GM20000 (cell line): ENCODE results near the gene PLN.

Experiments used
- DNase-seq: peaks from one replicate; pipeline ENCODE4 v3.0.0; 2012; ENCODE audit warnings: low spot score
- TF ChIP-seq, protein P1 (sequence below): IDR thresholded peaks from 2 replicates; pipeline ENCODE4 v1.5.1; 2012; ENCODE audit warnings: mild to moderate bottlenecking, control low read depth; ENCODE audit errors: extremely low read depth, missing control alignments

PLN gene

GRCh38 chr6:118579786-118580185 lies 31.7 kb downstream of the PLN start:
- TF ChIP-seq, protein P1, sequence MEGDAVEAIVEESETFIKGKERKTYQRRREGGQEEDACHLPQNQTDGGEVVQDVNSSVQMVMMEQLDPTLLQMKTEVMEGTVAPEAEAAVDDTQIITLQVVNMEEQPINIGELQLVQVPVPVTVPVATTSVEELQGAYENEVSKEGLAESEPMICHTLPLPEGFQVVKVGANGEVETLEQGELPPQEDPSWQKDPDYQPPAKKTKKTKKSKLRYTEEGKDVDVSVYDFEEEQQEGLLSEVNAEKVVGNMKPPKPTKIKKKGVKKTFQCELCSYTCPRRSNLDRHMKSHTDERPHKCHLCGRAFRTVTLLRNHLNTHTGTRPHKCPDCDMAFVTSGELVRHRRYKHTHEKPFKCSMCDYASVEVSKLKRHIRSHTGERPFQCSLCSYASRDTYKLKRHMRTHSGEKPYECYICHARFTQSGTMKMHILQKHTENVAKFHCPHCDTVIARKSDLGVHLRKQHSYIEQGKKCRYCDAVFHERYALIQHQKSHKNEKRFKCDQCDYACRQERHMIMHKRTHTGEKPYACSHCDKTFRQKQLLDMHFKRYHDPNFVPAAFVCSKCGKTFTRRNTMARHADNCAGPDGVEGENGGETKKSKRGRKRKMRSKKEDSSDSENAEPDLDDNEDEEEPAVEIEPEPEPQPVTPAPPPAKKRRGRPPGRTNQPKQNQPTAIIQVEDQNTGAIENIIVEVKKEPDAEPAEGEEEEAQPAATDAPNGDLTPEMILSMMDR: no peak
- DNase-seq: no peak

DNA sequence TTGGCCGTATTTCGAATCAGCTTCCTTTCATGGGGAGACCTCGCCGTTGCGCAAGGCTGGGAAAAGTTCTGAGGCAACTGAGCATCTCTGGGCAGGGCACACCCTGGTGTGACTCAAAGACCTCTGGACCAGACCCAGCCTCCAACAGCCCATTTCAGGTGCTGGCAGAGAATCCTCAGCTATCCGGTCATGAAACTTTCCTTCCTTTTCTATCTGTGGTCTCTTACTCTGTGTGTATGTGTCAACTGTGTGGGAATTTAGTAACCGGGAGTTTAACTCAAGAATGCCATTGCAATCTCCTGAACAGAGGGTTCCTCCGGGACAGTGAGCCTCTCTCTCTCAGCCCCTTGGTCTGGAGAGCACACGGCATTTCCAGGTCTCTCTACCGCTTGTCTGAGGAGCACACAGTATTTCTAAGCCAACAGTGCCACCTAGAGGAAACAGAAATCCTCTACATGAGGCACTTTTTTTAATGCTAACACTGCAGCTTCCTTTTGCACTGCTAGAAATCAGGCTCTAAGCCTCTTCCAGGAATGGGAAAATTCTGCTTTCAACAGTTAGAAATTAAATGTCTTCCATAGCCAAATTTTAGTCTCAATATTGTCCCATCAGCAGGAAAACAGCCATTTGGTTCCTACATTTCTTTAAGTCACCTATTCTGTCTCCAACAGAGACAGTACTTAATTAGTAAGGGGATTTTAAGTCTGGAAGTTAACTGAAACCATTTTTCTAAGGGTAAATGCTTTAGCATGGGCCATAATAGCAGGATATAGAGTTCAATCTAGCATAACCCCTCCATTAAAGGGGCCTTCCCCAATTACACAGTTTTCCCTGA lies 32.7 kb downstream of the PLN start:
- peak; percentile 12 for DNase-seq
- TF ChIP-seq, protein P1: peak; percentile 34

GRCh38 chr6:118581489-118581959 lies 33.4 kb downstream of the PLN start:
- TF ChIP-seq, protein P1: no peak
- no peak for DNase-seq

GRCh38 chr6:118584911-118585310 lies 36.8 kb downstream of the PLN start:
- TF ChIP-seq, protein P1: no peak
- DNase-seq: no peak

- TF ChIP-seq, protein P1: no peak
- no peak for DNase-seq
Observed at GRCh38 chr6:118586746-118587485, 38.8 kb downstream of the PLN start.

DNA sequence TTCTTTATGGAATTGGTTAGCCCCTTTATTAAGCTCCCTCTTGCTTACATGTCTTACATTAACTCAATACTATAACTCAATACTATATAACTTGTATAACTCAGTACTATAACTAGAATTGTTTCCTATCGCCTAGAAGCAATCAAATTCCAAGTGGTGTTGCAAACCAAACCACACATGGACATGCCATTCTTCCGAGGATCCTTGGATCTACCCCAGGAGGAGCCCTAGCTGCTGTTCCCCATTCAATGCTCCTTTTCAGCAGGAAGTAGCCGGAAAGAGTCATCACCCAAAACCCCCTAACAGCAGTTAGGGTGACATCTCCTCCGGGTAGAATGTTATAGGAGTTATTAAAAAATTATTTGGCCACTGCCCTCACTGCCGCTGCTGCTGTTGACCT lies 40.5 kb downstream of the PLN start:
- TF ChIP-seq, protein P1: no peak
- DNase-seq: no peak

DNA sequence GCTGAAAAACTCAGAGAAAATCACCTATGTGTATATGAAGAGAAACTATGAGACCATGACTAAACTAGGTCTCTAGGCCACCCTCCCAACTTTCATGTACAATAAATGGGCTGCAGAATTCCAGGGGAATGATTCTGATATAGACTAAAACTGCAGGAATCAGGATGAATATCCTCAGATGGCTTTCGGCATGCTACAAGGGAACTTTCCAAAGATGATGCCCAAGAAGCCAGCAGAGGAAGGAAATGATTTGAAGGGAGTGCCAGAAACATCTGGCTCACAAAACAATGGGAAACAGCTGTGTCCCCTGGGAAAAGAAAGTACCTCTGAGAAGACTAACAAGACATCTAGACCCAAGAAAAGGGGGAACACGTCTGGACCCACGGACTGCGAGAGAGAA lies 41.1 kb downstream of the PLN start:
- DNase-seq: no peak
- TF ChIP-seq, protein P1: no peak
